Measurements from ENCODE around the gene MGST2. TPM values are rescaled to one million over a fixed set of nuclear protein-coding genes. Genes with fewer than 3 reads are reported as not detected.

MGST2 gene
- total RNA-seq, 1 donor from 2014 or later, result 0.71 TPM

DNA sequence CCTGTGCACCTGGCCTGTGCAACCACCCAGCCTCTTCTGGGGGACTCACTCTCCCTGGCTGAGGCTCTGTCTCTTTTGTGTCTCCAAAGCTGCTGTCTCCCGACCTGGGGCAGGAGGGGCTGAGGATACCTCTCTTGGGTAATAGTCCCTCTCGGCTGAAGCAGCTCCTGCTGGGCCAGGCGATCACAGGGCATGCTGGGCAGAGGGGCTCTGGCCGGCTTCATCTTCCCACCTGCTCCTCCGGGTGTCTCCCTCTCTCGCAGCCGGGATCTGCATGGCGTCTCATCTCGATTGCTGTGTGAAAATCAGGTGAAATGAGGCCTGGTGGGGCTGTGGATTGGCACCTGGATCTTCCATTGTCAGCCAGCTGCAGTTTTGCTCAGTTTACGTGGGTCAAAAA, 53.2 kb downstream of the MGST2 start:
- Mint-ChIP-seq H3K27me3 (no peaks in the 10 kb centered on the region), H3K4me1 (no peaks in the 10 kb centered on the region), H3K36me3 (ENCODE audit: low read depth) (no peaks in the 10 kb centered on the region), H3K27ac (no peak overlapping the region), H3K4me3 (no peak overlapping the region), H3K9me3 (no peaks in the 10 kb centered on the region)
- intact Hi-C loops (cut with micrococcal nuclease), result no loop called here
- TF ChIP-seq, protein P1, sequence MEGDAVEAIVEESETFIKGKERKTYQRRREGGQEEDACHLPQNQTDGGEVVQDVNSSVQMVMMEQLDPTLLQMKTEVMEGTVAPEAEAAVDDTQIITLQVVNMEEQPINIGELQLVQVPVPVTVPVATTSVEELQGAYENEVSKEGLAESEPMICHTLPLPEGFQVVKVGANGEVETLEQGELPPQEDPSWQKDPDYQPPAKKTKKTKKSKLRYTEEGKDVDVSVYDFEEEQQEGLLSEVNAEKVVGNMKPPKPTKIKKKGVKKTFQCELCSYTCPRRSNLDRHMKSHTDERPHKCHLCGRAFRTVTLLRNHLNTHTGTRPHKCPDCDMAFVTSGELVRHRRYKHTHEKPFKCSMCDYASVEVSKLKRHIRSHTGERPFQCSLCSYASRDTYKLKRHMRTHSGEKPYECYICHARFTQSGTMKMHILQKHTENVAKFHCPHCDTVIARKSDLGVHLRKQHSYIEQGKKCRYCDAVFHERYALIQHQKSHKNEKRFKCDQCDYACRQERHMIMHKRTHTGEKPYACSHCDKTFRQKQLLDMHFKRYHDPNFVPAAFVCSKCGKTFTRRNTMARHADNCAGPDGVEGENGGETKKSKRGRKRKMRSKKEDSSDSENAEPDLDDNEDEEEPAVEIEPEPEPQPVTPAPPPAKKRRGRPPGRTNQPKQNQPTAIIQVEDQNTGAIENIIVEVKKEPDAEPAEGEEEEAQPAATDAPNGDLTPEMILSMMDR (IDR thresholded peaks at IDR 0.05), result no peak
- CTCF ChIA-PET, result no interaction called here
- no peak for DNase-seq
- POLR2A ChIA-PET, result no interaction called here
- no peak for ATAC-seq (ENCODE audit: low read depth)

DNA sequence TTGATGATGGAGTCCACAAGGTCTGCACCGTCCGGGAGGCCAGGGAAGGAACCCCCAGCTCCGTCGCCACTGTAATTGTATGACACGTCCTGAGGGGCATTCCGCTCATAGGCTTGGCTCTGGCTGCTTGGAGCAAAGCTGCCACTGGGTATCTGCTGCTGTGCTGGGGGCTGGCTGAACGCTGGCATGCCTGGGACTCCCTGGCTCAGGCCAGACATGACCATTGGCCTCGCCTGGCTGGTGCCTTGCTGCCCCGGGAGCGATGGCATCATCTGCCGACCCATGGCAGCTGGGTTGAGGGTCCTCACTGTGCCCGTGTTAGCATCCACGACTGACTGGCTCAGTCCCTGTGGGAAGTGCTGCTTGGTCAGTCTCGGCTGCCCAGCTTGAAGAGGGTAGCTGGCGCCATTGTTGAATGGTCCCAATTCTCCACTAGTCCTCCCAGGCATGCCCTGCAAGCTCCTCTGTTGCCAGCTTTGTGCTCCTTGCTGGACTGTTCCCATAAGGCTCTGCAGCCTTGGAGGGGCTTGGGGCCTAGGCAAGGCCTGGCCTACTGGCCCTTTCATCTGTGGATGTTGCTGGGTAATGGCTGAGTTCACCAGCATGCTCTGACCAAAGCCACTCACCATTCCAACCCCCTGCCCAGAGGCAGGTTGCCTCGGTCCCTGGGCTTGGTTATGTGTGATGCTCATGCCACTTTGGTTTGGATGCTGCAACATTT, 53.9 kb downstream of the MGST2 start:
- Mint-ChIP-seq H3K27me3 (no peaks in the 10 kb centered on the region), H3K9me3 (no peaks in the 10 kb centered on the region), H3K27ac (no peak overlapping the region), H3K4me1 (no peaks in the 10 kb centered on the region), H3K4me3 (no peak overlapping the region), H3K36me3 (ENCODE audit: low read depth) (no peaks in the 10 kb centered on the region)
- ATAC-seq (ENCODE audit: low read depth), result no peak
- TF ChIP-seq, protein P1 (IDR thresholded peaks at IDR 0.05), result no peak
- no peak for DNase-seq
- CTCF ChIA-PET, result interaction anchor here (0.5 kb wide), 1 partner anchor 18 kb away, joined by 4 read pairs; no protein-coding TSS in a partner anchor
- POLR2A ChIA-PET, result no interaction called here
- intact Hi-C loops (cut with micrococcal nuclease), result no loop called here

DNA sequence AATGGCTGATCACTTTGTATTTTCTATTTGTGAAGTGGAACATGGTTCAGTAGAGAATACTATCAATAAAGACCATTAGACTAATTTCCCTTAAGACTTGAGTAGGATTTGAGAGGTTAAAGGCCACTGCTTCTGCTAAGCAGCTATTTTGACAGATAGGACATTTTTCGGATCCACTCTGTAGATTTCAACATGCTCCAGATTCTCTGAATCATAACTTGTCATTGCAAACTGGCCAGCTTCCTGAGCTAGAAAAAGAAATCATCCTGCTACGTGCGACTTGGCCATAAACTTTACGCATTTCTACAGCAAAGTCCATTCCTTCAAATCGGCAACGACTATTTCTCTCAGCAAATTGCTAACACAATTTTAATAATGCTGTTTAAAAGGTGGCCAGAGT, 55.2 kb downstream of the MGST2 start:
- CTCF ChIA-PET, result no interaction called here
- Mint-ChIP-seq H3K36me3 (ENCODE audit: low read depth) (no peaks in the 10 kb centered on the region), H3K9me3 (no peaks in the 10 kb centered on the region), H3K4me3 (no peak overlapping the region), H3K4me1 (no peaks in the 10 kb centered on the region), H3K27me3 (no peaks in the 10 kb centered on the region), H3K27ac (no peak overlapping the region)
- TF ChIP-seq, protein P1 (IDR thresholded peaks at IDR 0.05), result no peak
- ATAC-seq (ENCODE audit: low read depth), result no peak
- intact Hi-C loops (cut with micrococcal nuclease), result no loop called here
- DNase-seq, result no peak
- POLR2A ChIA-PET, result no interaction called here

DNA sequence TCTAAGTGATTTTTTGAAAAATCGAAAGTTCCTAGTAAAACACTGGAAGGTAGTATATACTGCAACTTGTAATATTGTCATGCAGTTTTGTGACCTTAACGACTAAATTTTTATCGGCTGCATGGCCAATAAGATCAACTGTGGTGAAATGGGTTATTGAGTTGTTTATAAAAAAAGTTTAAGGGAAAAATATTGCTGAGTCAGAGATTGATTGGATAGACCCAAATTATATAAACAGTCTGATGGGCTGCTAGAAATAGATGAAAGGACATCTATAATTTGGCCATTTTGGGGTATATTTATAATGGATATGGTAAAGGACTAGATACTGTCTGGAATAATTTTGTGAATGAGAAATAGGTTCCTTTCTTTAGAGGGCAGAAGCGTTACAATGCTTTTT, 56.2 kb downstream of the MGST2 start:
- ChIA-PET CTCF (no interaction called here), POLR2A (interaction anchor here (0.6 kb wide), 1 partner anchor 1098 kb away, joined by 8 read pairs; no protein-coding TSS in a partner anchor)
- H3K27ac Mint-ChIP-seq, result no peak overlapping the region
- DNase-seq (no peak), ATAC-seq (ENCODE audit: low read depth) (no peak)
- TF ChIP-seq, protein P1 (IDR thresholded peaks at IDR 0.05), result no peak
- no peaks in the 10 kb centered on the region for H3K27me3 Mint-ChIP-seq
- H3K4me3 Mint-ChIP-seq, result no peak overlapping the region
- no peaks in the 10 kb centered on the region for H3K9me3 Mint-ChIP-seq
- no peaks in the 10 kb centered on the region for H3K4me1 Mint-ChIP-seq
- intact Hi-C loops (cut with micrococcal nuclease), result no loop called here
- no peaks in the 10 kb centered on the region for H3K36me3 Mint-ChIP-seq (ENCODE audit: low read depth)

DNA sequence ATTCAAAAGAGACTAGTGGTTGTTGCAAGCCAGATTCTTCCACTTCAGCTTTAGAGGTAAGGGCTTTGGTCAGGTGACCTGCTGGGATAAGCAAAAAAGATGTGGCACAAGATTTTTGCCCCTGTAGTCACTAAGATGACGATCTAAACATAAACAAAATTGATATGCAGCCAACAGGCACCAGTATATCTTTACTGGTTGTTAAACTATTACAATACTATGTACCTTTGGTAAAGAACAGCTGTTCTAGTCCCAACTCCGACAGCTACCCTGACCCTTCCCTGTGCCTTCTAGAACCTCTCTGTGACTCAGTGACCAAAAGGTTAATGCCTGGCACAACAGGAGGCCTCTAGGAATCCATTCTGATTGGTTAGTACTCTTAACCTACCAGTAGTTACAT, 59.6 kb downstream of the MGST2 start:
- CTCF ChIA-PET, result interaction anchor here (0.8 kb wide), 1 partner anchor 74 kb away, joined by 3 read pairs; no protein-coding TSS in a partner anchor
- no peaks in the 10 kb centered on the region for H3K27me3 Mint-ChIP-seq
- no peak overlapping the region for H3K27ac Mint-ChIP-seq
- ATAC-seq (ENCODE audit: low read depth) (no peak), DNase-seq (no peak)
- TF ChIP-seq, protein P1 (IDR thresholded peaks at IDR 0.05), result no peak
- H3K9me3 Mint-ChIP-seq, result no peaks in the 10 kb centered on the region
- H3K4me1 Mint-ChIP-seq, result no peaks in the 10 kb centered on the region
- POLR2A ChIA-PET, result no interaction called here
- intact Hi-C loops (cut with micrococcal nuclease), result no loop called here
- no peaks in the 10 kb centered on the region for H3K36me3 Mint-ChIP-seq (ENCODE audit: low read depth)
- H3K4me3 Mint-ChIP-seq, result no peak overlapping the region
